Measurements from ENCODE around the gene MBTPS1. TPM values are rescaled to one million over a fixed set of nuclear protein-coding genes. Genes with fewer than 3 reads are reported as not detected.

Gene MBTPS1
- polyA plus RNA-seq = 10 to 100 TPM; 23.1 to 25.6 TPM

DNA sequence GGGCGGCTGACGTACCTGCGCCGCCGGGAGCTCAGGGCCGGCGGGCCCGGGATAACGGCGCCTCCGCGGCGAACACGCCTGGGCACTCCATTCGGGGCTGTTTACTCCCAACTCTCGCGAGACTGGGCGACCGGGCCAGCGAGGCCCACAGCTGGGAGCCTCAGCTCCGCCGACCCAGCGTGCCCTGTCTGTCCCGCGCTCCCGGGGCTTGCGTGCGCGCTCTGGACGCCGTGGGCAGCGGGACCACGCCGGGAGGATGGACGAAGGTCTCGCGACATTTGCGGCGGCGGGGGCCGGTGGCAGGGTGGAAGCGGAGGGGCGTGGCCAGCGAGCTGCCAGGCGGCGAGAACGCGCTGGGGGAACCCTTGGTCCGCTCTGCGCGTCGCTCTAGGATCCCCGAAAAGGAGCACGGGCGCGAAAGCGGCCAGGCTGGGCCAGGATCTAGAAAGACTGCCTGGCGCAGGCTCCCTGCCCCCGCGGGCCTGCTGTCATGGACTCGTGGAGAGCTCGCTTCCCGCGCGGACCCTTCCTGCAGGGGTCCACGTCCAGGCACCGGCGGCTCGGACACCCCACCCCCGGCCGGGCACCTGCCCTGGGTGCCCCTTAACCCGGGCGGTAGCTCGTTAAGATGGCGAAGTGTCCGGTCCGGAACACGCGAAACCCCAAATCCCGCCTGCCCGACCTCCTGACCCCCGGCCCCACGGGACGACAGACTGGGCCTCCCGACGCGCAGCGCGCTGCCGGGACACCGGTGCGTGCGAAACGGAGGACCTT, at the start of gene MBTPS1:
Gene MBTPS1 (minus strand): TSS at position 223 of the 774 bp plus-strand sequence. CDS start 15,159 bp downstream, outside the sequence.
- Histone ChIP-seq H3K4me3 (ENCODE audit: low read depth in 1 of 2, low read length in 2 of 2) (peak within 1 kb of the TSS; percentile 92 to 94), H3K27me3 (ENCODE audit: control insufficient read depth in 1 of 2, insufficient read depth in 2 of 2, low read length in 2 of 2) (no peaks in the 10 kb centered on the region), H3K9me3 (ENCODE audit: control insufficient read depth in 2 of 2, insufficient read depth in 1 of 2, low read depth in 1 of 2, low read length in 1 of 2) (no peaks in the 10 kb centered on the region), H3K27ac (ENCODE audit: low read depth in 2 of 2, low read length in 1 of 2) (peak within 1 kb of the TSS; percentile 96 to 98), H3K4me1 (ENCODE audit: control insufficient read depth in 2 of 2, insufficient read depth in 2 of 2, low read length in 1 of 2) (peaks cover 0 to 5% of the 10 kb centered on the region in 2 donors), H3K36me3 (ENCODE audit: control insufficient read depth in 2 of 2, insufficient read depth in 2 of 2, low read length in 1 of 2) (no peaks in the 10 kb centered on the region)
- WGBS, 2 donors = 1% methylated on average over 73 to 94 of the region's 94 CpGs

- Histone ChIP-seq H3K36me3 (ENCODE audit: control insufficient read depth in 2 of 2, insufficient read depth in 2 of 2, low read length in 1 of 2) (no peaks in the 10 kb centered on the region), H3K27ac (ENCODE audit: low read depth in 2 of 2, low read length in 1 of 2) (no peak overlapping the region), H3K9me3 (ENCODE audit: control insufficient read depth in 2 of 2, insufficient read depth in 1 of 2, low read depth in 1 of 2, low read length in 1 of 2) (no peaks in the 10 kb centered on the region), H3K4me3 (ENCODE audit: low read depth in 1 of 2, low read length in 2 of 2) (no peak overlapping the region), H3K4me1 (ENCODE audit: control insufficient read depth in 2 of 2, insufficient read depth in 2 of 2, low read length in 1 of 2) (no peaks in the 10 kb centered on the region), H3K27me3 (ENCODE audit: control insufficient read depth in 1 of 2, insufficient read depth in 2 of 2, low read length in 2 of 2) (no peaks in the 10 kb centered on the region)
- 93 to 94% methylated on average over 7 of the region's 7 CpGs for WGBS, 2 donors
Observed at GRCh38 chr16:84165746-84166145, 49.0 kb upstream of the MBTPS1 start.

- Histone ChIP-seq H3K27ac (ENCODE audit: low read depth in 2 of 2, low read length in 1 of 2) (no peak overlapping the region), H3K9me3 (ENCODE audit: control insufficient read depth in 2 of 2, insufficient read depth in 1 of 2, low read depth in 1 of 2, low read length in 1 of 2) (no peaks in the 10 kb centered on the region), H3K4me3 (ENCODE audit: low read depth in 1 of 2, low read length in 2 of 2) (no peak overlapping the region), H3K27me3 (ENCODE audit: control insufficient read depth in 1 of 2, insufficient read depth in 2 of 2, low read length in 2 of 2) (peaks cover 0 to 4% of the 10 kb centered on the region in 2 donors), H3K36me3 (ENCODE audit: control insufficient read depth in 2 of 2, insufficient read depth in 2 of 2, low read length in 1 of 2) (no peaks in the 10 kb centered on the region), H3K4me1 (ENCODE audit: control insufficient read depth in 2 of 2, insufficient read depth in 2 of 2, low read length in 1 of 2) (no peaks in the 10 kb centered on the region)
- WGBS, 2 donors = 59% methylated on average over 3 of the region's 3 CpGs
Observed at GRCh38 chr16:84161801-84162200, 45.1 kb upstream of the MBTPS1 start.

GRCh38 chr16:84161037-84161436, 44.3 kb upstream of the MBTPS1 start:
- H3K36me3 ChIP-seq (ENCODE audit: control insufficient read depth in 2 of 2, insufficient read depth in 2 of 2, low read length in 1 of 2) = no peaks in the 10 kb centered on the region
- WGBS, 2 donors = 80 to 84% methylated on average over 10 of the region's 10 CpGs
- H3K4me3 ChIP-seq (ENCODE audit: low read depth in 1 of 2, low read length in 2 of 2) = no peak overlapping the region
- no peaks in the 10 kb centered on the region for H3K4me1 ChIP-seq (ENCODE audit: control insufficient read depth in 2 of 2, insufficient read depth in 2 of 2, low read length in 1 of 2)
- no peak overlapping the region for H3K27ac ChIP-seq (ENCODE audit: low read depth in 2 of 2, low read length in 1 of 2)
- no peaks in the 10 kb centered on the region for H3K9me3 ChIP-seq (ENCODE audit: control insufficient read depth in 2 of 2, insufficient read depth in 1 of 2, low read depth in 1 of 2, low read length in 1 of 2)
- H3K27me3 ChIP-seq (ENCODE audit: control insufficient read depth in 1 of 2, insufficient read depth in 2 of 2, low read length in 2 of 2) = peaks cover 0 to 4% of the 10 kb centered on the region in 2 donors

- Histone ChIP-seq H3K27ac (ENCODE audit: low read depth in 2 of 2, low read length in 1 of 2) (no peak overlapping the region), H3K4me3 (ENCODE audit: low read depth in 1 of 2, low read length in 2 of 2) (no peak overlapping the region), H3K9me3 (ENCODE audit: control insufficient read depth in 2 of 2, insufficient read depth in 1 of 2, low read depth in 1 of 2, low read length in 1 of 2) (no peaks in the 10 kb centered on the region), H3K27me3 (ENCODE audit: control insufficient read depth in 1 of 2, insufficient read depth in 2 of 2, low read length in 2 of 2) (peaks cover 0 to 4% of the 10 kb centered on the region in 2 donors), H3K4me1 (ENCODE audit: control insufficient read depth in 2 of 2, insufficient read depth in 2 of 2, low read length in 1 of 2) (no peaks in the 10 kb centered on the region), H3K36me3 (ENCODE audit: control insufficient read depth in 2 of 2, insufficient read depth in 2 of 2, low read length in 1 of 2) (no peaks in the 10 kb centered on the region)
- WGBS, 2 donors = 46 to 53% methylated on average over 1 of the region's 1 CpG
Observed at GRCh38 chr16:84159800-84160199, 43.1 kb upstream of the MBTPS1 start.

- H3K4me1 ChIP-seq (ENCODE audit: control insufficient read depth in 2 of 2, insufficient read depth in 2 of 2, low read length in 1 of 2) = no peaks in the 10 kb centered on the region
- WGBS, 2 donors = 36 to 40% methylated on average over 9 of the region's 9 CpGs
- no peak overlapping the region for H3K4me3 ChIP-seq (ENCODE audit: low read depth in 1 of 2, low read length in 2 of 2)
- no peak overlapping the region for H3K27ac ChIP-seq (ENCODE audit: low read depth in 2 of 2, low read length in 1 of 2)
- no peaks in the 10 kb centered on the region for H3K36me3 ChIP-seq (ENCODE audit: control insufficient read depth in 2 of 2, insufficient read depth in 2 of 2, low read length in 1 of 2)
- peaks cover 0 to 4% of the 10 kb centered on the region in 2 donors for H3K27me3 ChIP-seq (ENCODE audit: control insufficient read depth in 1 of 2, insufficient read depth in 2 of 2, low read length in 2 of 2)
- no peaks in the 10 kb centered on the region for H3K9me3 ChIP-seq (ENCODE audit: control insufficient read depth in 2 of 2, insufficient read depth in 1 of 2, low read depth in 1 of 2, low read length in 1 of 2)
Observed at GRCh38 chr16:84159007-84159406, 42.3 kb upstream of the MBTPS1 start.

- no peaks in the 10 kb centered on the region for H3K4me1 ChIP-seq (ENCODE audit: control insufficient read depth in 2 of 2, insufficient read depth in 2 of 2, low read length in 1 of 2)
- H3K36me3 ChIP-seq (ENCODE audit: control insufficient read depth in 2 of 2, insufficient read depth in 2 of 2, low read length in 1 of 2) = no peaks in the 10 kb centered on the region
- H3K27ac ChIP-seq (ENCODE audit: low read depth in 2 of 2, low read length in 1 of 2) = no peak overlapping the region
- H3K9me3 ChIP-seq (ENCODE audit: control insufficient read depth in 2 of 2, insufficient read depth in 1 of 2, low read depth in 1 of 2, low read length in 1 of 2) = no peaks in the 10 kb centered on the region
- peaks cover 0 to 4% of the 10 kb centered on the region in 2 donors for H3K27me3 ChIP-seq (ENCODE audit: control insufficient read depth in 1 of 2, insufficient read depth in 2 of 2, low read length in 2 of 2)
- 44 to 51% methylated on average over 5 of the region's 5 CpGs for WGBS, 2 donors
- no peak overlapping the region for H3K4me3 ChIP-seq (ENCODE audit: low read depth in 1 of 2, low read length in 2 of 2)
Observed at GRCh38 chr16:84156342-84156784, 39.6 kb upstream of the MBTPS1 start.

DNA sequence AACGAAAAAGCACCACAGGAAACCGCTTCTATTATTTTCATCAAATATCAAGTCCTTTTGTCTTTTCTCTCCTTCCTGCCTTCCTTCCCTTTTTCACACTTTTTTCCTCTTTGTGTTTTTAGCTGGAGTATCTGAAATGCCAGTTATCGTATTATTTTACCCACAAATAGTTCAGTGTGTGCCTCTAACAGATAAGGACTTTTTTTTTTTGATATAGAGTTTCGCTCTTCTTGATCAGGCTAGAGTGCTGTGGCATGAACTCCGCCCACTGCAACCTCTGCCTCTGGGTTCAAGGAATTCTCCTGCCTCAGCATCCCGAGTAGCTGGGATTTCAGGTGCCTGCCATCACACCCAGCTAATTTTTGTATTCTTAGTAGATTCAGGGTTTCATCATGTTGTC, 39.0 kb upstream of the MBTPS1 start:
- 89 to 90% methylated on average over 6 of the region's 6 CpGs for WGBS, 2 donors
- H3K27me3 ChIP-seq (ENCODE audit: control insufficient read depth in 1 of 2, insufficient read depth in 2 of 2, low read length in 2 of 2) = peaks cover 0 to 4% of the 10 kb centered on the region in 2 donors
- H3K4me1 ChIP-seq (ENCODE audit: control insufficient read depth in 2 of 2, insufficient read depth in 2 of 2, low read length in 1 of 2) = no peaks in the 10 kb centered on the region
- no peaks in the 10 kb centered on the region for H3K36me3 ChIP-seq (ENCODE audit: control insufficient read depth in 2 of 2, insufficient read depth in 2 of 2, low read length in 1 of 2)
- no peak overlapping the region for H3K27ac ChIP-seq (ENCODE audit: low read depth in 2 of 2, low read length in 1 of 2)
- H3K4me3 ChIP-seq (ENCODE audit: low read depth in 1 of 2, low read length in 2 of 2) = no peak overlapping the region
- H3K9me3 ChIP-seq (ENCODE audit: control insufficient read depth in 2 of 2, insufficient read depth in 1 of 2, low read depth in 1 of 2, low read length in 1 of 2) = no peaks in the 10 kb centered on the region

- no peaks in the 10 kb centered on the region for H3K36me3 ChIP-seq (ENCODE audit: control insufficient read depth in 2 of 2, insufficient read depth in 2 of 2, low read length in 1 of 2)
Observed at GRCh38 chr16:84155226-84155625, 38.5 kb upstream of the MBTPS1 start.

More at GRCh38 chr16:84155226-84155625, 38.5 kb upstream of the MBTPS1 start:
- H3K9me3 ChIP-seq (ENCODE audit: control insufficient read depth in 2 of 2, insufficient read depth in 1 of 2, low read depth in 1 of 2, low read length in 1 of 2) = no peaks in the 10 kb centered on the region
- no peak overlapping the region for H3K27ac ChIP-seq (ENCODE audit: low read depth in 2 of 2, low read length in 1 of 2)
- peaks cover 0 to 4% of the 10 kb centered on the region in 2 donors for H3K27me3 ChIP-seq (ENCODE audit: control insufficient read depth in 1 of 2, insufficient read depth in 2 of 2, low read length in 2 of 2)
- whole genome bisulfite sequencing, 2 donors = 92 to 97% methylated on average over 4 of the region's 4 CpGs
- H3K4me1 ChIP-seq (ENCODE audit: control insufficient read depth in 2 of 2, insufficient read depth in 2 of 2, low read length in 1 of 2) = no peaks in the 10 kb centered on the region
- H3K4me3 ChIP-seq (ENCODE audit: low read depth in 1 of 2, low read length in 2 of 2) = no peak overlapping the region
